SK-N-SH treated with all-trans-retinoic acid at 6 μM for 48 hours (cell line): ENCODE results near the gene MELK.
A peak's percentile ranks its signal among the peaks of the same experiment; 100 is the strongest.
"Not testable (repeated sequence)": the region's sequence is repeated elsewhere in the genome, so short reads cannot be mapped to it uniquely, and the experiment has no call there.

Experiments
- ATAC-seq: fragments of 200-7000 bp; cut with Tn5 transposase; 3 replicates; pipeline ENCODE4 v1.9.1; 2020; ENCODE audit warnings: mild to moderate bottlenecking, moderate library complexity
- ARNTL ChIP-seq: fragments of 450-650 bp; formaldehyde crosslinking; IDR thresholded peaks from 2 replicates; pipeline ENCODE4 v1.5.0; 2020; ENCODE audit warnings: low read depth, mild to moderate bottlenecking, moderate library complexity, borderline replicate concordance
- BACH2 ChIP-seq: fragments of 250-450 bp; sonication (Bioruptor Pico); IDR thresholded peaks from 2 replicates; pipeline ENCODE4 v1.9.0; 2021; ENCODE audit warnings: mild to moderate bottlenecking, borderline replicate concordance
- CSDC2 ChIP-seq: fragments of 250-450 bp; sonication (Bioruptor Pico); IDR thresholded peaks from 2 replicates; pipeline ENCODE4 v1.5.0; 2020; ENCODE audit warnings: mild to moderate bottlenecking, moderate library complexity
- ESRRG ChIP-seq: fragments of 250-450 bp; sonication (Bioruptor Pico); IDR thresholded peaks from 2 replicates; pipeline ENCODE4 v1.6.1; 2021; ENCODE audit warnings: mild to moderate bottlenecking
- GLIS3 ChIP-seq: fragments of 250-450 bp; sonication (Bioruptor Pico); IDR thresholded peaks from 2 replicates; pipeline ENCODE4 v1.5.0; 2020; ENCODE audit warnings: mild to moderate bottlenecking, moderate library complexity
- ISL1 ChIP-seq: fragments of 250-450 bp; sonication (Bioruptor Pico); IDR thresholded peaks from 2 replicates; pipeline ENCODE4 v2.1.2; 2022; ENCODE audit warnings: mild to moderate bottlenecking, moderate library complexity
- OSR1 ChIP-seq: fragments of 250-450 bp; sonication (Bioruptor Pico); IDR thresholded peaks from 2 replicates; pipeline ENCODE4 v1.8.0; 2022; ENCODE audit warnings: moderate library complexity, mild to moderate bottlenecking, inconsistent platforms
- PPARA ChIP-seq: fragments of 250-450 bp; sonication (Bioruptor Pico); IDR thresholded peaks from 2 replicates; pipeline ENCODE4 v1.5.0; 2020; ENCODE audit warnings: mild to moderate bottlenecking, borderline replicate concordance
- RARB ChIP-seq: fragments of 250-450 bp; sonication (Bioruptor Pico); IDR thresholded peaks from 2 replicates; pipeline ENCODE4 v1.8.0; 2021; ENCODE audit warnings: mild to moderate bottlenecking, moderate library complexity
- SNAI2 ChIP-seq: fragments of 250-450 bp; sonication (Bioruptor Pico); IDR thresholded peaks from 2 replicates; pipeline ENCODE4 v1.5.0; 2020; ENCODE audit warnings: mild to moderate bottlenecking, moderate library complexity
- TCF4 ChIP-seq: fragments of 250-450 bp; sonication (Bioruptor Pico); IDR thresholded peaks from 2 replicates; pipeline ENCODE4 v1.8.0; 2021; ENCODE audit warnings: mild to moderate bottlenecking, moderate library complexity, borderline replicate concordance
- TOX ChIP-seq: fragments of 250-450 bp; sonication (Bioruptor Pico); IDR thresholded peaks from 2 replicates; pipeline ENCODE4 v1.8.0; 2021; ENCODE audit warnings: mild to moderate bottlenecking, moderate library complexity, borderline replicate concordance
- ZC3H10 ChIP-seq: fragments of 250-450 bp; sonication (Bioruptor Pico); IDR thresholded peaks from 2 replicates; pipeline ENCODE4 v1.5.1; 2021; ENCODE audit warnings: mild to moderate bottlenecking, moderate library complexity
- ZFP3 ChIP-seq: fragments of 250-450 bp; sonication (Bioruptor Pico); IDR thresholded peaks from 2 replicates; pipeline ENCODE4 v1.5.0; 2020; ENCODE audit warnings: mild to moderate bottlenecking, moderate library complexity
- ZFP30 ChIP-seq: fragments of 450-650 bp; formaldehyde crosslinking; IDR thresholded peaks from 2 replicates; pipeline ENCODE4 v1.5.0; 2022; ENCODE audit warnings: mild to moderate bottlenecking, moderate library complexity
- ZNF70 ChIP-seq: fragments of 450-650 bp; formaldehyde crosslinking; IDR thresholded peaks from 2 replicates; pipeline ENCODE4 v1.5.0; 2020; ENCODE audit warnings: mild to moderate bottlenecking, moderate library complexity
- ZNF8 ChIP-seq: fragments of 450-650 bp; formaldehyde crosslinking; IDR thresholded peaks from 2 replicates; pipeline ENCODE4 v1.5.0; 2020; ENCODE audit warnings: mild to moderate bottlenecking, moderate library complexity
- TF ChIP-seq, protein P1 (sequence below): fragments of 250-450 bp; sonication (Bioruptor Pico); IDR thresholded peaks from 2 replicates; pipeline ENCODE4 v1.5.0; 2020; ENCODE audit warnings: mild to moderate bottlenecking, moderate library complexity
- TF ChIP-seq, protein P2 (sequence below): fragments of 250-450 bp; sonication (Bioruptor Pico); IDR thresholded peaks from 2 replicates; pipeline ENCODE4 v1.5.1; 2021; ENCODE audit warnings: mild to moderate bottlenecking, moderate library complexity
- TF ChIP-seq, protein P3 (sequence below): fragments of 250-450 bp; sonication (Bioruptor Pico); IDR thresholded peaks from 2 replicates; pipeline ENCODE4 v1.5.1; 2020; ENCODE audit warnings: low read depth, mild to moderate bottlenecking, moderate library complexity
- TF ChIP-seq, protein P4 (sequence below): fragments of 250-450 bp; sonication (Bioruptor Pico); IDR thresholded peaks from 2 replicates; pipeline ENCODE4 v1.8.0; 2020; ENCODE audit warnings: mild to moderate bottlenecking, moderate library complexity, borderline replicate concordance

MELK gene

DNA sequence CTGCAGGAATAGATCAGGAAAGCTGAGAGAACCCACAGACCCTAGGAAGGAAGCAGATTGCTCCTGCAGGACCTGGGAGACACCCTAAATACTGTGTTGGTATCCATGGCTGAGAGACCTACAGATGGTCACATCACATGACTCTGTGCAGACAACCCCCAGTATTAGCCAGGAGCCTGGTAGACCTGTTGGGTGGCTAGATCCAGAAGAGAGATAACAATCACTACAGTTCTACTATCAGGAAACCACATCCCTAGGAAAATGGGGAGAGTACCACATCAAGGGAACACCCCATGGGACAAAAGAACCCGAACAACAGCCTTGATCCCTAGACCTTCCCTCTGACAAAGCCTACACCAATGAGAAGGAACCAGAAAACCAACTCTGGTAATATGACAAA, 24.2 kb upstream of the MELK start:
- no peak for ATAC-seq
- no peak for TF ChIP-seq ISL1
- no peak for TF ChIP-seq ARNTL
- TF ChIP-seq, protein P1, sequence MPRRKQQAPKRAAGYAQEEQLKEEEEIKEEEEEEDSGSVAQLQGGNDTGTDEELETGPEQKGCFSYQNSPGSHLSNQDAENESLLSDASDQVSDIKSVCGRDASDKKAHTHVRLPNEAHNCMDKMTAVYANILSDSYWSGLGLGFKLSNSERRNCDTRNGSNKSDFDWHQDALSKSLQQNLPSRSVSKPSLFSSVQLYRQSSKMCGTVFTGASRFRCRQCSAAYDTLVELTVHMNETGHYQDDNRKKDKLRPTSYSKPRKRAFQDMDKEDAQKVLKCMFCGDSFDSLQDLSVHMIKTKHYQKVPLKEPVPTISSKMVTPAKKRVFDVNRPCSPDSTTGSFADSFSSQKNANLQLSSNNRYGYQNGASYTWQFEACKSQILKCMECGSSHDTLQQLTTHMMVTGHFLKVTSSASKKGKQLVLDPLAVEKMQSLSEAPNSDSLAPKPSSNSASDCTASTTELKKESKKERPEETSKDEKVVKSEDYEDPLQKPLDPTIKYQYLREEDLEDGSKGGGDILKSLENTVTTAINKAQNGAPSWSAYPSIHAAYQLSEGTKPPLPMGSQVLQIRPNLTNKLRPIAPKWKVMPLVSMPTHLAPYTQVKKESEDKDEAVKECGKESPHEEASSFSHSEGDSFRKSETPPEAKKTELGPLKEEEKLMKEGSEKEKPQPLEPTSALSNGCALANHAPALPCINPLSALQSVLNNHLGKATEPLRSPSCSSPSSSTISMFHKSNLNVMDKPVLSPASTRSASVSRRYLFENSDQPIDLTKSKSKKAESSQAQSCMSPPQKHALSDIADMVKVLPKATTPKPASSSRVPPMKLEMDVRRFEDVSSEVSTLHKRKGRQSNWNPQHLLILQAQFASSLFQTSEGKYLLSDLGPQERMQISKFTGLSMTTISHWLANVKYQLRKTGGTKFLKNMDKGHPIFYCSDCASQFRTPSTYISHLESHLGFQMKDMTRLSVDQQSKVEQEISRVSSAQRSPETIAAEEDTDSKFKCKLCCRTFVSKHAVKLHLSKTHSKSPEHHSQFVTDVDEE = no peak
- no peak for TF ChIP-seq CSDC2 (CRISPR knock-in tag)
- TF ChIP-seq OSR1 (CRISPR knock-in tag) = no peak
- TF ChIP-seq, all 23 proteins: peak for 0

DNA sequence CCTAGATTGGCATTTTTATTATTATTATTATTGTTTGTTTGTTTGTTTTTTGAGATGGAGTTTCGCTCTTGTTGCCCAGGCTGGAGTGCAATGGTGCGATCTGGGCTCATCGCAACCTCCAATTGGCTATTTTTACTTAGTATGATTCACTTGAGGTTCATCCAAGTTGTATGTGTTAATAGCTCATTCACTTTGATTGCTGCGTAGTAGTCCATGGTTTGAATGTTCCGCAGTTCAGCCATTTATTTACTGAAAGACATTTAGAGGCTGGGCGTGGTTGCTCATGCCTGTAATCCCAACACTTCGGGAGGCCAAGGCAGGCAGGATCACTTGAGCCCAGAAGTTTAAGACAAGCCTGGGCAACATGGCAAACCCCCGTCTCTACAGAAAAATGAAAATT, 22.6 kb upstream of the MELK start:
- TF ChIP-seq, protein P2, sequence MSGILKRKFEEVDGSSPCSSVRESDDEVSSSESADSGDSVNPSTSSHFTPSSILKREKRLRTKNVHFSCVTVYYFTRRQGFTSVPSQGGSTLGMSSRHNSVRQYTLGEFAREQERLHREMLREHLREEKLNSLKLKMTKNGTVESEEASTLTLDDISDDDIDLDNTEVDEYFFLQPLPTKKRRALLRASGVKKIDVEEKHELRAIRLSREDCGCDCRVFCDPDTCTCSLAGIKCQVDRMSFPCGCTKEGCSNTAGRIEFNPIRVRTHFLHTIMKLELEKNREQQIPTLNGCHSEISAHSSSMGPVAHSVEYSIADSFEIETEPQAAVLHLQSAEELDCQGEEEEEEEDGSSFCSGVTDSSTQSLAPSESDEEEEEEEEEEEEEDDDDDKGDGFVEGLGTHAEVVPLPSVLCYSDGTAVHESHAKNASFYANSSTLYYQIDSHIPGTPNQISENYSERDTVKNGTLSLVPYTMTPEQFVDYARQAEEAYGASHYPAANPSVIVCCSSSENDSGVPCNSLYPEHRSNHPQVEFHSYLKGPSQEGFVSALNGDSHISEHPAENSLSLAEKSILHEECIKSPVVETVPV (CRISPR knock-in tag) = no peak
- TF ChIP-seq PPARA (CRISPR knock-in tag) (no peak), ESRRG (no peak), SNAI2 (no peak), ZNF8 (CRISPR knock-in tag) (no peak), TOX (CRISPR knock-in tag) (no peak), TCF4 (CRISPR knock-in tag) (no peak), ZFP30 (CRISPR knock-in tag) (no peak)
- ATAC-seq = no peak

DNA sequence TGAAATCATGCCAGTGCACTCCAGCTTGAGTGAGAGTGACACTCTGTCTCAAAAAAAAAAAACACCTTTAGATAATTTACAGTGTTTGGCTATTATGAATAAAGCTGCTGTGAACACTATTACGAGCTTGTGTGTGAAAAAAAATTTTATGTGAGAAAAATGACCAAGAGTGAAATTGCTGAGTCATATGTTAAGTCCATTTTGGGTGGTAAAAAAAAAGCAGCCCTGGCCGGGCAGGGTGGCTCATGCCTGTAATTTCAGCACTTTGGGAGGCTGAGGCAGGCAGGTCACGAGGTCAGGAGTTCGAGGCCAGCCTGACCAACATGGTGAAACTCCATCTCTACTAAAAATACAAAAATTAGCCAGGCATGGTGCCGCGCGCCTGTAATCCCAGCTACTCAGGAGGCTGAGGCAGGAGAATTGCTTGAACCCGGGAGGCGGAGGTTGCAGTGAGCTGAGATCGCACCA, 22.0 kb upstream of the MELK start:
- ATAC-seq = not testable (repeated sequence)

DNA sequence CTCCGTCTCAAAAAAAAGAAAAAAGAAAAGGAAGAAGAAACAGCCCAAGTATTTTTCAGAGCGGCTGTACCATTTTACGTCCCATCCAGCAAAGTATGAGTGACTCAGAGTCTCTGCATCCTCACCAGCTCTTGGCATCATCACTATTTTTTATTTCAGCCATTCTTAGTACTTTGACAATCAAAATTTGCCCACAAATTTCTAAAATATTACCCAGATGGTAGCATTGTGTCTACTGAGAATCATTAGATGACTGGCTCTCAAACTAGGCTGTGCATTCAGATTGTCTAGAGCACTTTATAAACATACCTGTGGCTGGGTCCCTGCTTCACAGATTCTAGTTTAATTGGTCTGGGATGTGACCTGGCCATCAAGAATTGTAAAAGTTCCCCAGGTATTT, 21.6 kb upstream of the MELK start:
- ATAC-seq = peak; percentile 79

DNA sequence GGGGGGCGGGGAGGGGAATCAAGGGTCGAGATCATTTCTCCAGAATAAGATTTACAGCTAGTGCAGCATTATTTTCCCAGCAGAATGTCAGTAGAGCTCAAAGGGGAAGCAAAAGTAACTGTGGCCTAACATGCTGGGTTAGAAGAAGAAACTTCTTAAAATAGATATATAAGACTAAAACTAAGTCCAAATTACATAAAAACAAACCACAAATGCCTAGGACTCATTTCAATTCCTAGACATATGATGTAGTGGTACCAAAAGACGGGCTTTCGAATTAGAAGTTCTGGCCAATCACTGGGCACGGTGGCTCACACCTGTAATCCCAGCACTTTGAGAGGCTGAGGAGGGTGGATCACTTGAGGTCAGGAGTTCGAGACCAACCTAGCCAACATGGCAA, 20.8 kb upstream of the MELK start:
- no peak for ATAC-seq
- TF ChIP-seq ZNF8 (CRISPR knock-in tag) = no peak
- TF ChIP-seq ESRRG = no peak
- TF ChIP-seq BACH2 (CRISPR knock-in tag) = no peak
- TF ChIP-seq ZNF70 (CRISPR knock-in tag) = no peak
- TF ChIP-seq ZFP3 (CRISPR knock-in tag) = no peak
- TF ChIP-seq TOX (CRISPR knock-in tag) = no peak
- TF ChIP-seq ZC3H10 (CRISPR knock-in tag) = no peak
- TF ChIP-seq RARB = no peak
- no peak for TF ChIP-seq OSR1 (CRISPR knock-in tag)
- no peak for TF ChIP-seq PPARA (CRISPR knock-in tag)
- no peak for TF ChIP-seq ARNTL
- no peak for TF ChIP-seq TCF4 (CRISPR knock-in tag)
- no peak for TF ChIP-seq ZFP30 (CRISPR knock-in tag)

More for the DNA sequence above, 21.6 kb upstream of the MELK start:
- no peak for TF ChIP-seq SNAI2
- TF ChIP-seq, protein P3, sequence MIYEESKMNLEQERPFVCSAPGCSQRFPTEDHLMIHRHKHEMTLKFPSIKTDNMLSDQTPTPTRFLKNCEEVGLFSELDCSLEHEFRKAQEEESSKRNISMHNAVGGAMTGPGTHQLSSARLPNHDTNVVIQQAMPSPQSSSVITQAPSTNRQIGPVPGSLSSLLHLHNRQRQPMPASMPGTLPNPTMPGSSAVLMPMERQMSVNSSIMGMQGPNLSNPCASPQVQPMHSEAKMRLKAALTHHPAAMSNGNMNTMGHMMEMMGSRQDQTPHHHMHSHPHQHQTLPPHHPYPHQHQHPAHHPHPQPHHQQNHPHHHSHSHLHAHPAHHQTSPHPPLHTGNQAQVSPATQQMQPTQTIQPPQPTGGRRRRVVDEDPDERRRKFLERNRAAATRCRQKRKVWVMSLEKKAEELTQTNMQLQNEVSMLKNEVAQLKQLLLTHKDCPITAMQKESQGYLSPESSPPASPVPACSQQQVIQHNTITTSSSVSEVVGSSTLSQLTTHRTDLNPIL (CRISPR knock-in tag) = no peak
- no peak for TF ChIP-seq TCF4 (CRISPR knock-in tag)
- TF ChIP-seq, protein P4, sequence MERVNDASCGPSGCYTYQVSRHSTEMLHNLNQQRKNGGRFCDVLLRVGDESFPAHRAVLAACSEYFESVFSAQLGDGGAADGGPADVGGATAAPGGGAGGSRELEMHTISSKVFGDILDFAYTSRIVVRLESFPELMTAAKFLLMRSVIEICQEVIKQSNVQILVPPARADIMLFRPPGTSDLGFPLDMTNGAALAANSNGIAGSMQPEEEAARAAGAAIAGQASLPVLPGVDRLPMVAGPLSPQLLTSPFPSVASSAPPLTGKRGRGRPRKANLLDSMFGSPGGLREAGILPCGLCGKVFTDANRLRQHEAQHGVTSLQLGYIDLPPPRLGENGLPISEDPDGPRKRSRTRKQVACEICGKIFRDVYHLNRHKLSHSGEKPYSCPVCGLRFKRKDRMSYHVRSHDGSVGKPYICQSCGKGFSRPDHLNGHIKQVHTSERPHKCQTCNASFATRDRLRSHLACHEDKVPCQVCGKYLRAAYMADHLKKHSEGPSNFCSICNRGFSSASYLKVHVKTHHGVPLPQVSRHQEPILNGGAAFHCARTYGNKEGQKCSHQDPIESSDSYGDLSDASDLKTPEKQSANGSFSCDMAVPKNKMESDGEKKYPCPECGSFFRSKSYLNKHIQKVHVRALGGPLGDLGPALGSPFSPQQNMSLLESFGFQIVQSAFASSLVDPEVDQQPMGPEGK (CRISPR knock-in tag) = no peak
- no peak for TF ChIP-seq GLIS3
- no peak for TF ChIP-seq CSDC2 (CRISPR knock-in tag)
- no peak for TF ChIP-seq OSR1 (CRISPR knock-in tag)
- no peak for TF ChIP-seq TOX (CRISPR knock-in tag)
- TF ChIP-seq ISL1 = no peak
- TF ChIP-seq BACH2 (CRISPR knock-in tag) = no peak
